ENCODE results near the gene SDF2. TPM values are rescaled to one million over a fixed set of nuclear protein-coding genes. Genes with fewer than 3 reads are reported as not detected.
"Not testable (repeated sequence)": the region's sequence is repeated elsewhere in the genome, so short reads cannot be mapped to it uniquely, and the experiment has no call there.

Gene SDF2
- total RNA-seq, 5 donors from 2014 or later (not counting 1 experiment from before 2014, with no cell fraction given), result 25.3 to 45.8 (median 43.9) TPM

DNA sequence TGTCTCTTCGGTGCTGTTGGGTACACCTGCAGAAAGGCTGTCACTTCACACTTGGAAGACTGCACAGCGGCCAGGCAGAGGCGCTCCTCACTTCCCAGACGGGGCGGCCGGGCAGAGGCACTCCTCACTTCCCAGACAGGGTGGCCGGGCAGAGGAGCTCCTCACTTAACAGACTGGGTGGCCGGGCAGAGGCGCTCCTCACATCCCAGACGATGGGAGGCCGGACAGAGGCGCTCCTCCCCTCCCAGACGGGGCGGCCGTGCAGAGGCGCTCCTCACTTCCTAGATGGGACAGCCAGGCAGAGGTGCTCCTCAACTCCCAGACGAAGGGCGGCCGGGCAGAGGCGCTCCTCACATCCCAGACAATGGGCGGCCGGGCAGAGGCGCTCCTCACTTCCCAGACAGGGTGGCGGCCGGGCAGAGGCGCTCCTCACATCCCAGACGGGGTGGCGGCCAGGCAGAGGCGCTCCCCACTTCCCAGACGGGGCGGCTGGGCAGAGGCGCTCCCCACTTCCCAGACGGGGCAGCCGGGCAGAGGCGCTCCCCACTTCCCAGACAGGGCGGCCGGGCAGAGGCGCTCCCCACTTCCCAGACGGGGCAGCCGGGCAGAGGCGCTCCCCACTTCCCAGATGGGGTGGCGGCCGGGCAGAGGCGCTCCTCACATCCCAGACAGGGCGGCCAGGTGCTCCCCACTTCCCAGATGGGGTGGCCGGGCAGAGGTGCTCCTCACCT is 2.8 kb downstream of the SDF2 start:
- H3K27ac Mint-ChIP-seq; H3K27me3 Mint-ChIP-seq; DNase-seq; H3K4me3 Mint-ChIP-seq; POLR2A ChIA-PET; ATAC-seq (replicated peaks in 1 of 4); H3K27me3 ChIP-seq (replicated peaks in 1 of 2; ENCODE audit: control insufficient read depth in 2 of 2, extremely low read depth in 1 of 2, insufficient read depth in 2 of 2, low read length in 1 of 2); H3K4me3 ChIP-seq (ENCODE audit: control insufficient read depth in 1 of 2, extremely low read depth in 1 of 2, low read length in 1 of 2); H3K9me3 Mint-ChIP-seq; H3K27ac ChIP-seq (ENCODE audit: low read length); H3K9me3 ChIP-seq: not testable (repeated sequence)
- H3K36me3 Mint-ChIP-seq, result peaks cover 13% of the 10 kb centered on the region
- peaks cover 3 to 20% of the 10 kb centered on the region in 2 donors for H3K36me3 ChIP-seq (ENCODE audit: control insufficient read depth in 2 of 2, extremely low read depth in 1 of 2, insufficient read depth in 1 of 2, low read length in 1 of 2)
- H3K4me1 ChIP-seq (ENCODE audit: control insufficient read depth in 1 of 2, extremely low read depth in 1 of 2, insufficient read depth in 2 of 2, low read length in 2 of 2), result peaks cover 23 to 30% of the 10 kb centered on the region in 2 experiments
- CTCF ChIA-PET, result interaction anchor here in 1 of 2 donors (0.6 kb wide), 1 partner anchor 16 kb away, joined by 3 read pairs; no protein-coding TSS in a partner anchor
- H3K4me1 Mint-ChIP-seq, result peaks cover 47 to 52% (median 52%) of the 10 kb centered on the region in 3 donors
- WGBS (ENCODE audit: insufficient coverage), result 97% methylated on average over 34 of the region's 46 CpGs

DNA sequence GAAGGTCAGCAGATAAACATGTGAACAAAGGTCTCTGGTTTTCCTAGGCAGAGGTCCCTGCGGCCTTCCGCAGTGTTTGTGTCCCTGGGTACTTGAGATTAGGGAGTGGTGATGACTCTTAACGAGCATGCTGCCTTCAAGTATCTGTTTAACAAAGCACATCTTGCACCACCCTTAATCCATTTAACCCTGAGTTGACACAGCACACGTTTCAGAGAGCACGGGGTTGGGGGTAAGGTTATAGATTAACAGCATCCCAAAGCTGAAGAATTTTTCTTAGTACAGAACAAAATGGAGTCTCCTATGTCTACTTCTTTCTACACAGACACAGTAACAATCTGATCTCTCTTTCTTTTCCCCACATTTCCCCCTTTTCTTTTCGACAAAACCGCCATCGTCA is 3.4 kb downstream of the SDF2 start:
- H3K36me3 ChIP-seq (ENCODE audit: control insufficient read depth in 2 of 2, extremely low read depth in 1 of 2, insufficient read depth in 1 of 2, low read length in 1 of 2), result peaks cover 3 to 24% of the 10 kb centered on the region in 2 donors
- H3K27ac ChIP-seq (ENCODE audit: low read length); H3K27me3 ChIP-seq (replicated peaks in 1 of 2; ENCODE audit: control insufficient read depth in 2 of 2, extremely low read depth in 1 of 2, insufficient read depth in 2 of 2, low read length in 1 of 2); H3K9me3 ChIP-seq; H3K9me3 Mint-ChIP-seq; POLR2A ChIA-PET; H3K4me3 ChIP-seq (ENCODE audit: control insufficient read depth in 1 of 2, extremely low read depth in 1 of 2, low read length in 1 of 2); ATAC-seq (replicated peaks in 1 of 4); H3K27ac Mint-ChIP-seq; H3K4me3 Mint-ChIP-seq; H3K27me3 Mint-ChIP-seq; DNase-seq: not testable (repeated sequence)
- peaks cover 13% of the 10 kb centered on the region for H3K36me3 Mint-ChIP-seq
- peaks cover 22 to 28% of the 10 kb centered on the region in 2 experiments for H3K4me1 ChIP-seq (ENCODE audit: control insufficient read depth in 1 of 2, extremely low read depth in 1 of 2, insufficient read depth in 2 of 2, low read length in 2 of 2)
- CTCF ChIA-PET, result interaction anchor here (0.6 kb wide), 3 partner anchors 9 to 1169 kb away, joined by 3 to 5 read pairs (median 5); no protein-coding TSS in a partner anchor
- WGBS (ENCODE audit: insufficient coverage), result no CpG with 5 or more reads among the region's 8 CpGs
- peaks cover 42 to 47% (median 46%) of the 10 kb centered on the region in 3 donors for H3K4me1 Mint-ChIP-seq

DNA sequence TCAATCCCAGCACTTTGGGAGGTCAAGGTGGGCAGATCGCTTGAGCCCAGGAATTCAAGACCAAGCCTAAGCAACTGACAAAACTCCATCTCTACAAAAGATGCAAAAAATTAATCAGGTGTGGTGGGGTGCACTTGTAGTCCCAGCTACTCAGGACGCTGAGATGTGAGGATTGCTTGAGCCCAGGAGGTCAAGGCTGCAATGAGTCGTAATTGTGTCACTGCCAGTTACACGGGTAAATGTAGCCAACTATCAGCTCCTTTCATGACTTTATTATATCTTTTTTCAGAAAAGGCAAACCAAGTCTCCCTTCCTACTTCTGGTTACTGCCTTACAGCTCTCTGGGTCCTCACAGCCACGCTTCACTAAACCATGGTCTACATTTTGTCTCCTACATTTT is 4.0 kb downstream of the SDF2 start:
- Mint-ChIP-seq H3K27ac (no peak overlapping the region), H3K4me1 (peaks cover 40 to 45% (median 40%) of the 10 kb centered on the region in 3 donors), H3K9me3 (no peaks in the 10 kb centered on the region), H3K4me3 (no peak overlapping the region), H3K36me3 (peaks cover 17% of the 10 kb centered on the region), H3K27me3 (no peaks in the 10 kb centered on the region)
- no peak overlapping the region for H3K27ac ChIP-seq (ENCODE audit: low read length)
- 97% methylated on average over 3 of the region's 5 CpGs for WGBS (ENCODE audit: insufficient coverage)
- ATAC-seq (replicated peaks in 1 of 4) (no peak), DNase-seq (no peak)
- peaks cover 16 to 24% of the 10 kb centered on the region in 2 experiments for H3K4me1 ChIP-seq (ENCODE audit: control insufficient read depth in 1 of 2, extremely low read depth in 1 of 2, insufficient read depth in 2 of 2, low read length in 2 of 2)
- H3K27me3 ChIP-seq (replicated peaks in 1 of 2; ENCODE audit: control insufficient read depth in 2 of 2, extremely low read depth in 1 of 2, insufficient read depth in 2 of 2, low read length in 1 of 2), result no peaks in the 10 kb centered on the region
- ChIA-PET POLR2A (no interaction called here), CTCF (interaction anchor here (0.6 to 0.7 kb wide), 4 partner anchors 8 to 1170 kb away, joined by 3 to 5 read pairs (median 4); no protein-coding TSS in a partner anchor)
- no peaks in the 10 kb centered on the region for H3K9me3 ChIP-seq
- H3K4me3 ChIP-seq (ENCODE audit: control insufficient read depth in 1 of 2, extremely low read depth in 1 of 2, low read length in 1 of 2), result no peak overlapping the region
- peaks cover 3 to 26% of the 10 kb centered on the region in 2 donors for H3K36me3 ChIP-seq (ENCODE audit: control insufficient read depth in 2 of 2, extremely low read depth in 1 of 2, insufficient read depth in 1 of 2, low read length in 1 of 2)

DNA sequence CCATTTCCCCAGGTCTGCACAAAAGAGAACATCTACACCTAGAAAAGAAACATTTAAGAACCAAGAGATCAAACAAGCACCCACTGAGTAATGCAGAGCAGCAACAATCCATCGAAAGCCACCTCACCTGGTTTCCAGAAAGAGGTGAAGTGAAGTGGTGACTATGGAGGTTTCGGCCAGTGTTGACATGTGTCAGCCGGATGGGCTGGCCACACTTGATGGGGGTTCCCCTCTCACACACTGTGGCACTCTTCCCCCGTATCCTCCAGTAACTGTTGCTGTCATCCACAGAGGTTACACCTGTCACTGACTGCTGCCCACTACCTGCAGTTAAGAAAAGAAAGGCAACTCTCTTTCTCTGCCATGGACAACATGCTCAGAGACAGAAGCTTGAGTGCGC is 6.5 kb downstream of the SDF2 start:
- Mint-ChIP-seq H3K27ac (no peak overlapping the region), H3K4me1 (peaks cover 20 to 28% (median 20%) of the 10 kb centered on the region in 3 donors), H3K4me3 (no peak overlapping the region), H3K9me3 (no peaks in the 10 kb centered on the region), H3K36me3 (peaks cover 22% of the 10 kb centered on the region), H3K27me3 (no peaks in the 10 kb centered on the region)
- H3K27ac ChIP-seq (ENCODE audit: low read length), result no peak overlapping the region
- DNase-seq, result no peak
- WGBS (ENCODE audit: insufficient coverage), result 81% methylated on average over 2 of the region's 5 CpGs
- POLR2A ChIA-PET, result no interaction called here
- H3K4me3 ChIP-seq (ENCODE audit: control insufficient read depth in 1 of 2, extremely low read depth in 1 of 2, low read length in 1 of 2), result no peak overlapping the region
- H3K9me3 ChIP-seq, result no peaks in the 10 kb centered on the region
- H3K36me3 ChIP-seq (ENCODE audit: control insufficient read depth in 2 of 2, extremely low read depth in 1 of 2, insufficient read depth in 1 of 2, low read length in 1 of 2), result peaks cover 10 to 41% of the 10 kb centered on the region in 2 donors
- no peaks in the 10 kb centered on the region for H3K27me3 ChIP-seq (replicated peaks in 1 of 2; ENCODE audit: control insufficient read depth in 2 of 2, extremely low read depth in 1 of 2, insufficient read depth in 2 of 2, low read length in 1 of 2)
- ATAC-seq (replicated peaks in 1 of 4), result no peak
- H3K4me1 ChIP-seq (ENCODE audit: control insufficient read depth in 1 of 2, extremely low read depth in 1 of 2, insufficient read depth in 2 of 2, low read length in 2 of 2), result peaks cover 0 to 8% of the 10 kb centered on the region in 2 experiments
- CTCF ChIA-PET, result no interaction called here

DNA sequence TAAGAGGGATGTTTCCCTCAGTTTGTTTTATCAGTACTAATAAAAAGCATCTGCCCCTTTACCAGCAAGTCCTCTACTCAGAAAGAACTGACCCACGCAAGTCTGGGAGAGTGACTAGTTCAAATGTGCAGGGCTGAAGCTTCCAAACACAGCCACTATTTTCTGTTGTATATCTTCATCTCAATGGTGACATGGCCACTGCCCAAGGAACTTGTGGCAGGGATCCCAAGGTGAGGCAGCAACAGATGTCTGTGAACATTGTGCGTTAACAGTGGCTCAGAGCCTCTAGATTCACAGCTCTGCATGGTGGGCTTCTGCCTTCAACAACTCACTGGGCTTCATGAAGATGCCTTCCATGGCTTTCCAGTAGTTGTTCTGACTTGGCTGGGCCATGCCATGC is 13.0 kb downstream of the SDF2 start:
- no peaks in the 10 kb centered on the region for H3K9me3 ChIP-seq
- H3K4me1 ChIP-seq (ENCODE audit: control insufficient read depth in 1 of 2, extremely low read depth in 1 of 2, insufficient read depth in 2 of 2, low read length in 2 of 2), result peaks cover 22 to 26% of the 10 kb centered on the region in 2 experiments
- H3K27ac Mint-ChIP-seq, result no peak overlapping the region
- DNase-seq, result no peak
- H3K36me3 Mint-ChIP-seq, result peaks cover 21% of the 10 kb centered on the region
- ATAC-seq (replicated peaks in 1 of 4), result no peak
- 93% methylated on average over 1 of the region's 2 CpGs for WGBS (ENCODE audit: insufficient coverage)
- H3K4me1 Mint-ChIP-seq, result peaks cover 26 to 34% (median 28%) of the 10 kb centered on the region in 3 donors
- POLR2A ChIA-PET, result interaction anchor here in 1 of 2 donors (0.7 kb wide), 1 partner anchor 27 kb away, joined by 3 read pairs; no protein-coding TSS in a partner anchor
- CTCF ChIA-PET, result interaction anchor here in 1 of 2 donors (0.6 to 2.4 kb wide), 3 partner anchors 12 to 468 kb away, joined by 3 to 18 read pairs (median 3); partner anchors contain the start of genes SDF2 and SUPT6H
- no peak overlapping the region for H3K4me3 Mint-ChIP-seq
- H3K27me3 Mint-ChIP-seq, result no peaks in the 10 kb centered on the region
- H3K4me3 ChIP-seq (ENCODE audit: control insufficient read depth in 1 of 2, extremely low read depth in 1 of 2, low read length in 1 of 2), result no peak overlapping the region
- no peaks in the 10 kb centered on the region for H3K9me3 Mint-ChIP-seq
- H3K36me3 ChIP-seq (ENCODE audit: control insufficient read depth in 2 of 2, extremely low read depth in 1 of 2, insufficient read depth in 1 of 2, low read length in 1 of 2), result peaks cover 9 to 34% of the 10 kb centered on the region in 2 donors
- no peaks in the 10 kb centered on the region for H3K27me3 ChIP-seq (replicated peaks in 1 of 2; ENCODE audit: control insufficient read depth in 2 of 2, extremely low read depth in 1 of 2, insufficient read depth in 2 of 2, low read length in 1 of 2)
- no peak overlapping the region for H3K27ac ChIP-seq (ENCODE audit: low read length)

DNA sequence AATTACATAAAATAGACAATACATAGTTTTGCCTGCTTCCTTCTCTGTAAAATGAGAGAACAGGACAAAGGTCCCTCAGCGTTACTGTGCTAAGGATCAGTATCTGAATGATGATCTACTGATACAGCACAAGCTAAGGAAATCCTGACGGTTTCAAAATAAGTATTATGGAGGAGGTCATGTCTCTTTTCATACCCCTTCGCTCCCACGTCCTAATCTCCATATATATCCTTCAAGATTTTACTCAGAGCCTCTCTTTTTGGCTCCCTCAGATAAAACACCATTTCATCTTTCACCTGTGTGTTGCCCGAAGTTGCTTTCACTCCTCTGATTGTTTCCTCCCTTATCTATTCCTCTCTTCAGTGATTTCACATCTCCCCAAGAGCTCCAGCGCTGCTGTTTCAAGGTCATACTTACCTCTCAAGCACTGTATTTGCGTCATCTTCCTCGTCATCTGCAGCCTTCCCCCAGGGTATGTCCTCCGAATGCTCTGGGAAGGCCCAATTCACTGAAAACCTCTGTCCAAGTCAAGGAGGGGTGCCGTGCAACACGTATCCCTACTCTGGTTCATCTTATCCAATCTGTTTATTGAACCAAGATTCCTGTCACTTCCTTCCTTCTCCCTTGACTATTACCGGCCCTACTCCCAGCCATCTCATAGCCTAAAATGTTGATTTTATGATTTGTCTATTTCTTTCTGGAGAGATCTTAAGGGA is 15.5 kb downstream of the SDF2 start:
- Mint-ChIP-seq H3K27ac (peak overlapping the region; percentile 82 to 91), H3K4me3 (peak overlapping the region; percentile 85 to 94 (median 92)), H3K9me3 (no peaks in the 10 kb centered on the region), H3K36me3 (peaks cover 19% of the 10 kb centered on the region), H3K27me3 (no peaks in the 10 kb centered on the region), H3K4me1 (peaks cover 39 to 41% (median 39%) of the 10 kb centered on the region in 3 donors)
- ChIA-PET POLR2A (interaction anchor here in 1 of 2 donors (1.1 to 1.6 kb wide), 2 partner anchors 16 to 47 kb away, joined by 4 to 15 read pairs; partner anchors contain the start of genes SDF2 and SUPT6H), CTCF (interaction anchor here (0.6 to 4.8 kb wide), 15 partner anchors 11 to 471 kb away, joined by 3 to 63 read pairs (median 3); partner anchors contain the start of genes ALDOC (in 1 of the 2), PIGS (in 1 of the 2), PROCA1 (in 1 of the 2) and RPL23A (in 1 of the 2))
- ATAC-seq (replicated peaks in 1 of 4) (no peak), DNase-seq (peak in 3 of 35 experiments; percentile 5 to 33 (median 7))
- peak overlapping the region in 1 of 2 donors; percentile 16 for H3K4me3 ChIP-seq (ENCODE audit: control insufficient read depth in 1 of 2, extremely low read depth in 1 of 2, low read length in 1 of 2)
- WGBS (ENCODE audit: insufficient coverage), result 69% methylated on average over 9 of the region's 12 CpGs
- H3K9me3 ChIP-seq, result no peaks in the 10 kb centered on the region
- peaks cover 27 to 33% of the 10 kb centered on the region in 2 experiments for H3K4me1 ChIP-seq (ENCODE audit: control insufficient read depth in 1 of 2, extremely low read depth in 1 of 2, insufficient read depth in 2 of 2, low read length in 2 of 2)
- H3K36me3 ChIP-seq (ENCODE audit: control insufficient read depth in 2 of 2, extremely low read depth in 1 of 2, insufficient read depth in 1 of 2, low read length in 1 of 2), result peaks cover 9 to 45% of the 10 kb centered on the region in 2 donors
- no peaks in the 10 kb centered on the region for H3K27me3 ChIP-seq (replicated peaks in 1 of 2; ENCODE audit: control insufficient read depth in 2 of 2, extremely low read depth in 1 of 2, insufficient read depth in 2 of 2, low read length in 1 of 2)
- peak overlapping the region; percentile 75 for H3K27ac ChIP-seq (ENCODE audit: low read length)

All from T-cell (primary cell).